ENCODE results near the gene SLC39A13. TPM values are rescaled to one million over a fixed set of nuclear protein-coding genes. Genes with fewer than 3 reads are reported as not detected.

Gene SLC39A13
- total and polyA plus RNA-seq, 2 of the 13 experiments (the other 11 are each of a cell fraction or from before 2014, with no cell fraction given): 15.3 to 30.5 TPM

DNA sequence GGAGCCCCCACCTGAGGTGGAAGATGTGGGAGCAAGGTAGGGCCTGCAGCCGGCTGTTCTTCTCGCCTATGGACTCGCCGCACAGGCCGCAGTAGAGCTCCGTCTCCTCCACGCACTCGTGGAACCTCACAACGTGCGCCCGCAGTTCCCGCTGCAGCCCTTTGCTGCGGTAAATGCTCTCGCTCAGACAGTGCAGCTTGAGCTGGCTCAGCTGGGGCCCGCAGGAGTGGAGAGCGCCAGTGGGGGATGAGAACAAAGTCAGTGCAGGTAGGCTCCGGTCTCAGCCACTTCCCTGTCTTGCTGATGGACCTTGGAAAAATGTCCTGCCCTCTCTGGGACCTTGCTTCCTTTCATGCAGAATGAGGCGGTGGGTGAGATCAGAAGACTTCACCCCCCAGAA, 30.3 kb downstream of the SLC39A13 start (continued):
- TF ChIP-seq, protein P1, sequence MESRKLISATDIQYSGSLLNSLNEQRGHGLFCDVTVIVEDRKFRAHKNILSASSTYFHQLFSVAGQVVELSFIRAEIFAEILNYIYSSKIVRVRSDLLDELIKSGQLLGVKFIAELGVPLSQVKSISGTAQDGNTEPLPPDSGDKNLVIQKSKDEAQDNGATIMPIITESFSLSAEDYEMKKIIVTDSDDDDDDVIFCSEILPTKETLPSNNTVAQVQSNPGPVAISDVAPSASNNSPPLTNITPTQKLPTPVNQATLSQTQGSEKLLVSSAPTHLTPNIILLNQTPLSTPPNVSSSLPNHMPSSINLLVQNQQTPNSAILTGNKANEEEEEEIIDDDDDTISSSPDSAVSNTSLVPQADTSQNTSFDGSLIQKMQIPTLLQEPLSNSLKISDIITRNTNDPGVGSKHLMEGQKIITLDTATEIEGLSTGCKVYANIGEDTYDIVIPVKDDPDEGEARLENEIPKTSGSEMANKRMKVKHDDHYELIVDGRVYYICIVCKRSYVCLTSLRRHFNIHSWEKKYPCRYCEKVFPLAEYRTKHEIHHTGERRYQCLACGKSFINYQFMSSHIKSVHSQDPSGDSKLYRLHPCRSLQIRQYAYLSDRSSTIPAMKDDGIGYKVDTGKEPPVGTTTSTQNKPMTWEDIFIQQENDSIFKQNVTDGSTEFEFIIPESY (CRISPR knock-in tag; IDR thresholded peaks at IDR 0.05): peak; percentile 96
- TF ChIP-seq STAT5B (CRISPR knock-in tag; IDR thresholded peaks at IDR 0.05) (no peak), GABPB1 (CRISPR knock-in tag; IDR thresholded peaks at IDR 0.05) (0 out of 2 replicates have a peak, but pooled peaks have one; percentile 9)

DNA sequence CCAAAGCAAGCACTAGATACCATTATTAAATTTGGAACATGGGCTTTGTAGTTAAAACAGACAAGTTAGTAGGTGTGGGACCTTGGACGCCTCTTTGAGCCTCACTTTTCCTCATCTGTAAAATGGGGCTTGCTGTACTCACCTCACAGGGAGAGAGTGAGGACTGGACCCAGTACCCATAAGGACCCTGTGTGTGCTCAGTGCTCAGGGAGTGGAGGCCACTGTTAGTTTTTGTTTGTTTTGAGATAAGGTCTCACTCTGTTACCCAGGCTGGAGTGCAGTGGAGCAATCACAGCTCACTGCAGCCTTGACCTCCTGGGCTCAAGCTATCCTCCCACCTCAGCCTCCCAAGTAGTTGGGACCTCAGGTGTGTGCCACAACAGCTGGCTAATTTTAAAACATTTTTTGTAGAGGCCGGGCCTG, 31.7 kb downstream of the SLC39A13 start:
- WGBS (ENCODE audit: low lambda C conversion rate): 81% methylated on average over 2 of the region's 2 CpGs
- FAIRE-seq (peak; percentile 26), DNase-seq (ENCODE audit: low spot score) (peak; percentile 74), ATAC-seq (0 out of 3 replicates have a peak, but pooled peaks have one; percentile 4)
- no peak overlapping the region for H3K27ac ChIP-seq (ENCODE audit: extremely low read length, insufficient read depth, low read length)
- H3K4me2 ChIP-seq (ENCODE audit: low read depth, low read length): no peak overlapping the region
- no peaks in the 10 kb centered on the region for H4K20me1 ChIP-seq (ENCODE audit: insufficient read depth, low read length)
- no peaks in the 10 kb centered on the region for H3K9me3 ChIP-seq (ENCODE audit: low read length)
- H3K9ac ChIP-seq (ENCODE audit: insufficient read depth, low read depth, low read length): no peak overlapping the region
- H3K27me3 ChIP-seq (ENCODE audit: control insufficient read depth in 1 of 2, insufficient read depth in 2 of 2, low read length in 2 of 2): no peaks in the 10 kb centered on the region; a peak in 1 of 5 replicates
- intact Hi-C loops (cut with micrococcal nuclease; ENCODE audit: unreplicated experiment): no loop called here
- H3K4me3 ChIP-seq (replicated peaks in 1 of 3; ENCODE audit: insufficient read depth in 1 of 3, low read depth in 2 of 3, low read length in 3 of 3): no peak overlapping the region
- ChIA-PET POLR2A (interaction anchor here (0.7 to 1.3 kb wide), 2 partner anchors 13 to 15 kb away, joined by 4 read pairs; partner anchors contain the start of gene PSMC3), CTCF (ENCODE audit: low intra/inter-chr PET ratio, low total read pairs) (no interaction called here)
- H3K4me1 ChIP-seq (ENCODE audit: insufficient read depth, low read length): peaks cover 69% of the 10 kb centered on the region
- no peaks in the 10 kb centered on the region; a peak in 1 of 5 replicates for H3K36me3 ChIP-seq (replicated peaks in 1 of 2; ENCODE audit: control insufficient read depth in 1 of 2, insufficient read depth in 2 of 2, low read length in 2 of 2)
- no TSS peak for BruUV-seq (replicated peaks)
- H2AFZ ChIP-seq (ENCODE audit: low read length): no peak overlapping the region
- H3K79me2 ChIP-seq (ENCODE audit: insufficient read depth, low read length): no peaks in the 10 kb centered on the region
- in situ Hi-C loops (cut with HindIII; ENCODE audit: extremely low pct_ligation_motif_present, low pct_unique_long_range_greater_than_20kb): no loop called here
- TF ChIP-seq NR2F6 (IDR thresholded peaks at IDR 0.05) (peak; percentile 86), NR2F6 (CRISPR knock-in tag; IDR thresholded peaks at IDR 0.05) (peak; percentile 89), GABPB1 (CRISPR knock-in tag; IDR thresholded peaks at IDR 0.05) (no peak), HMG20A (CRISPR knock-in tag; IDR thresholded peaks at IDR 0.05; ENCODE audit: borderline replicate concordance) (no peak), GPN1 (CRISPR knock-in tag; IDR thresholded peaks at IDR 0.05; ENCODE audit: borderline replicate concordance) (no peak), MIER3 (CRISPR knock-in tag; IDR thresholded peaks at IDR 0.05; ENCODE audit: borderline replicate concordance) (no peak), ZMYM4 (CRISPR knock-in tag; IDR thresholded peaks at IDR 0.05) (peak; percentile 68), AGO1 (IDR thresholded peaks at IDR 0.05; ENCODE audit: low read depth, low read length, poor library complexity, severe bottlenecking) (no peak)
- TF ChIP-seq, protein P2, sequence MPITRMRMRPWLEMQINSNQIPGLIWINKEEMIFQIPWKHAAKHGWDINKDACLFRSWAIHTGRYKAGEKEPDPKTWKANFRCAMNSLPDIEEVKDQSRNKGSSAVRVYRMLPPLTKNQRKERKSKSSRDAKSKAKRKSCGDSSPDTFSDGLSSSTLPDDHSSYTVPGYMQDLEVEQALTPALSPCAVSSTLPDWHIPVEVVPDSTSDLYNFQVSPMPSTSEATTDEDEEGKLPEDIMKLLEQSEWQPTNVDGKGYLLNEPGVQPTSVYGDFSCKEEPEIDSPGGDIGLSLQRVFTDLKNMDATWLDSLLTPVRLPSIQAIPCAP (CRISPR knock-in tag; IDR thresholded peaks at IDR 0.05; ENCODE audit: low read depth): no peak
- TF ChIP-seq, protein P3, sequence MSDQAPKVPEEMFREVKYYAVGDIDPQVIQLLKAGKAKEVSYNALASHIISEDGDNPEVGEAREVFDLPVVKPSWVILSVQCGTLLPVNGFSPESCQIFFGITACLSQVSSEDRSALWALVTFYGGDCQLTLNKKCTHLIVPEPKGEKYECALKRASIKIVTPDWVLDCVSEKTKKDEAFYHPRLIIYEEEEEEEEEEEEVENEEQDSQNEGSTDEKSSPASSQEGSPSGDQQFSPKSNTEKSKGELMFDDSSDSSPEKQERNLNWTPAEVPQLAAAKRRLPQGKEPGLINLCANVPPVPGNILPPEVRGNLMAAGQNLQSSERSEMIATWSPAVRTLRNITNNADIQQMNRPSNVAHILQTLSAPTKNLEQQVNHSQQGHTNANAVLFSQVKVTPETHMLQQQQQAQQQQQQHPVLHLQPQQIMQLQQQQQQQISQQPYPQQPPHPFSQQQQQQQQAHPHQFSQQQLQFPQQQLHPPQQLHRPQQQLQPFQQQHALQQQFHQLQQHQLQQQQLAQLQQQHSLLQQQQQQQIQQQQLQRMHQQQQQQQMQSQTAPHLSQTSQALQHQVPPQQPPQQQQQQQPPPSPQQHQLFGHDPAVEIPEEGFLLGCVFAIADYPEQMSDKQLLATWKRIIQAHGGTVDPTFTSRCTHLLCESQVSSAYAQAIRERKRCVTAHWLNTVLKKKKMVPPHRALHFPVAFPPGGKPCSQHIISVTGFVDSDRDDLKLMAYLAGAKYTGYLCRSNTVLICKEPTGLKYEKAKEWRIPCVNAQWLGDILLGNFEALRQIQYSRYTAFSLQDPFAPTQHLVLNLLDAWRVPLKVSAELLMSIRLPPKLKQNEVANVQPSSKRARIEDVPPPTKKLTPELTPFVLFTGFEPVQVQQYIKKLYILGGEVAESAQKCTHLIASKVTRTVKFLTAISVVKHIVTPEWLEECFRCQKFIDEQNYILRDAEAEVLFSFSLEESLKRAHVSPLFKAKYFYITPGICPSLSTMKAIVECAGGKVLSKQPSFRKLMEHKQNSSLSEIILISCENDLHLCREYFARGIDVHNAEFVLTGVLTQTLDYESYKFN (CRISPR knock-in tag; conservative IDR thresholded peaks at IDR 0.05): peak; percentile 52
- TF ChIP-seq, protein P4, sequence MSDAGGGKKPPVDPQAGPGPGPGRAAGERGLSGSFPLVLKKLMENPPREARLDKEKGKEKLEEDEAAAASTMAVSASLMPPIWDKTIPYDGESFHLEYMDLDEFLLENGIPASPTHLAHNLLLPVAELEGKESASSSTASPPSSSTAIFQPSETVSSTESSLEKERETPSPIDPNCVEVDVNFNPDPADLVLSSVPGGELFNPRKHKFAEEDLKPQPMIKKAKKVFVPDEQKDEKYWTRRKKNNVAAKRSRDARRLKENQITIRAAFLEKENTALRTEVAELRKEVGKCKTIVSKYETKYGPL (CRISPR knock-in tag; IDR thresholded peaks at IDR 0.05): no peak
- TF ChIP-seq, protein P5, sequence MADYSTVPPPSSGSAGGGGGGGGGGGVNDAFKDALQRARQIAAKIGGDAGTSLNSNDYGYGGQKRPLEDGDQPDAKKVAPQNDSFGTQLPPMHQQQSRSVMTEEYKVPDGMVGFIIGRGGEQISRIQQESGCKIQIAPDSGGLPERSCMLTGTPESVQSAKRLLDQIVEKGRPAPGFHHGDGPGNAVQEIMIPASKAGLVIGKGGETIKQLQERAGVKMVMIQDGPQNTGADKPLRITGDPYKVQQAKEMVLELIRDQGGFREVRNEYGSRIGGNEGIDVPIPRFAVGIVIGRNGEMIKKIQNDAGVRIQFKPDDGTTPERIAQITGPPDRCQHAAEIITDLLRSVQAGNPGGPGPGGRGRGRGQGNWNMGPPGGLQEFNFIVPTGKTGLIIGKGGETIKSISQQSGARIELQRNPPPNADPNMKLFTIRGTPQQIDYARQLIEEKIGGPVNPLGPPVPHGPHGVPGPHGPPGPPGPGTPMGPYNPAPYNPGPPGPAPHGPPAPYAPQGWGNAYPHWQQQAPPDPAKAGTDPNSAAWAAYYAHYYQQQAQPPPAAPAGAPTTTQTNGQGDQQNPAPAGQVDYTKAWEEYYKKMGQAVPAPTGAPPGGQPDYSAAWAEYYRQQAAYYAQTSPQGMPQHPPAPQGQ (CRISPR knock-in tag; IDR thresholded peaks at IDR 0.05; ENCODE audit: borderline replicate concordance): no peak
